ENCODE results near the gene TERT. TPM values are rescaled to one million over a fixed set of nuclear protein-coding genes. Genes with fewer than 3 reads are reported as not detected.

Gene TERT
- total and polyA plus RNA-seq, 4 donors, result 0.02 TPM; not detected in 3

DNA sequence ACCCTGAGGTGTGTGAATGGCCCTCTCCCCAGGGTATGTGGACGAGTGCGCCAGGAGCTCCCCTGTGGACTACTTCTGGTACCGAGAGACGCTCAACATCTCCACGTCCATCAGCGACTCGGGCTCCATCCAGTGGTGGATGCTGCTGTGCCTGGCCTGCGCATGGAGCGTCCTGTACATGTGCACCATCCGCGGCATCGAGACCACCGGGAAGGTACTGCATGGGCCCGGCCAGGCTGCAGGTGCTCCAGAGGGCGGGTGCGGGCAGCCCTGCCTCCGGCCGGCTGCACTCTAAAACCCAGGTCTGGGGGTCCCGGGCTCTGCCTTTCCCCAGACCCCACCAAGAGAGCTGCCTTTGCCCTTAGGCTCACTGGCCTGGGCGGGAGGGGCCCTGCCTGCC is 82.6 kb downstream of the TERT start:
- no peak overlapping the region for H3K4me3 ChIP-seq
- H3K4me1 ChIP-seq (ENCODE audit: control insufficient read depth in 5 of 5, insufficient read depth in 5 of 5, low read length in 5 of 5), result no peaks in the 10 kb centered on the region
- no peak for TF ChIP-seq CTCF (IDR thresholded peaks at IDR 0.05; ENCODE audit: control extremely low read depth, extremely low read depth)
- peaks cover 0 to 4% (median 3%) of the 10 kb centered on the region in 3 donors for H3K27me3 ChIP-seq (ENCODE audit: control insufficient read depth in 3 of 3, insufficient read depth in 3 of 3, low read length in 2 of 3)
- WGBS, 2 donors, result 91 to 97% methylated on average over 15 to 20 of the region's 20 CpGs
- H3K27ac ChIP-seq (ENCODE audit: low read depth in 1 of 2, low read length in 1 of 2), result no peak overlapping the region
- DNase-seq (no peak), ATAC-seq (ENCODE audit: insufficient read depth, low FRiP score) (no peak)
- no peak overlapping the region for H3K9ac ChIP-seq (ENCODE audit: insufficient read depth in 1 of 2, low read length in 2 of 2)
- H3K36me3 ChIP-seq (ENCODE audit: control insufficient read depth in 4 of 4, insufficient read depth in 4 of 4, low read length in 4 of 4), result no peaks in the 10 kb centered on the region
- peaks cover 0 to 8% (median 0%) of the 10 kb centered on the region in 4 donors for H3K9me3 ChIP-seq (ENCODE audit: control insufficient read depth in 4 of 4, insufficient read depth in 3 of 4, low read length in 3 of 4)

GRCh38 chr5:1211701-1212100 is 83.2 kb downstream of the TERT start:
- DNase-seq (no peak), ATAC-seq (ENCODE audit: insufficient read depth, low FRiP score) (no peak)
- H3K27ac ChIP-seq (ENCODE audit: low read depth in 1 of 2, low read length in 1 of 2), result no peak overlapping the region
- WGBS, 2 donors, result 95 to 100% methylated on average over 9 of the region's 9 CpGs
- no peaks in the 10 kb centered on the region for H3K36me3 ChIP-seq (ENCODE audit: control insufficient read depth in 4 of 4, insufficient read depth in 4 of 4, low read length in 4 of 4)
- H3K9me3 ChIP-seq (ENCODE audit: control insufficient read depth in 4 of 4, insufficient read depth in 3 of 4, low read length in 3 of 4), result peaks cover 0 to 7% (median 0%) of the 10 kb centered on the region in 4 donors
- no peak overlapping the region for H3K4me3 ChIP-seq
- H3K4me1 ChIP-seq (ENCODE audit: control insufficient read depth in 5 of 5, insufficient read depth in 5 of 5, low read length in 5 of 5), result no peaks in the 10 kb centered on the region
- TF ChIP-seq CTCF (IDR thresholded peaks at IDR 0.05; ENCODE audit: control extremely low read depth, extremely low read depth), result no peak
- H3K9ac ChIP-seq (ENCODE audit: insufficient read depth in 1 of 2, low read length in 2 of 2), result no peak overlapping the region
- H3K27me3 ChIP-seq (ENCODE audit: control insufficient read depth in 3 of 3, insufficient read depth in 3 of 3, low read length in 2 of 3), result peaks cover 0 to 4% (median 3%) of the 10 kb centered on the region in 3 donors

DNA sequence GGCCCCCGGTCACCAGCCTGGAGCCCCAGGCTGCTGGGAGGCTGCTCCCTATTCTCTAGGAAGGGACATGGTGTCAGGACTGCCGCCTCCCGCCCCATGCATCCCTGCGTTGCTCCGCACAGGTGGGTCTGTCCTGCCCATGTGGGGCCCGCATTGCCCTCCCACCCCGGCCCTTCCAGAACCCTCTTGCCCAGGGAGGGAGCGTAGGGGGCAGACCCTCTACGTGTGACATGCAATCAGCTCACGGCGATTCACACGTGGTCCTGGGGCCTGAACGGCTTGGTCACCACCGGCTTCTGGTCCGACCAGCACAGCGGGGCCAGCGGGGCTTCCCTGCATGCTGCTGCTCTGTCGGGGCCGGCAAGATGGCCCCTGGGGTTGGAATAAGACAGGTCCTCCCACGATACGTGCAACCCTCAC is 84.0 kb downstream of the TERT start:
- Histone ChIP-seq H3K27me3 (ENCODE audit: control insufficient read depth in 3 of 3, insufficient read depth in 3 of 3, low read length in 2 of 3) (peaks cover 0 to 4% (median 3%) of the 10 kb centered on the region in 3 donors), H3K4me3 (no peak overlapping the region), H3K36me3 (ENCODE audit: control insufficient read depth in 4 of 4, insufficient read depth in 4 of 4, low read length in 4 of 4) (no peaks in the 10 kb centered on the region), H3K9me3 (ENCODE audit: control insufficient read depth in 4 of 4, insufficient read depth in 3 of 4, low read length in 3 of 4) (peaks cover 0 to 6% (median 0%) of the 10 kb centered on the region in 4 donors), H3K4me1 (ENCODE audit: control insufficient read depth in 5 of 5, insufficient read depth in 5 of 5, low read length in 5 of 5) (no peaks in the 10 kb centered on the region), H3K27ac (ENCODE audit: low read depth in 1 of 2, low read length in 1 of 2) (no peak overlapping the region), H3K9ac (ENCODE audit: insufficient read depth in 1 of 2, low read length in 2 of 2) (no peak overlapping the region)
- WGBS, 2 donors, result 82 to 84% methylated on average over 20 to 21 of the region's 21 CpGs
- DNase-seq (no peak), ATAC-seq (ENCODE audit: insufficient read depth, low FRiP score) (no peak)
- no peak for TF ChIP-seq CTCF (IDR thresholded peaks at IDR 0.05; ENCODE audit: control extremely low read depth, extremely low read depth)
